Breast epithelium (tissue), 3 donors: ENCODE results near the gene VMP1.

ENCODE experiments used
- CTCF ChIP-seq, 3 donors: fragments of 450-650 bp; IDR thresholded peaks; one replicate each; pipeline ENCODE4 v1.5.1; 2016 to 2017; ENCODE audit warnings: antibody characterized with exemption in 3 of 3, mild to moderate bottlenecking in 3 of 3, moderate library complexity in 3 of 3
- POLR2A ChIP-seq: fragments of 450-650 bp; IDR thresholded peaks from one replicate; pipeline ENCODE4 v1.6.1; 2016; ENCODE audit warnings: antibody characterized with exemption, mild to moderate bottlenecking, moderate library complexity
- POLR2AphosphoS5 ChIP-seq, 3 donors: sonication (generic); formaldehyde crosslinking; IDR thresholded peaks; one replicate each; pipeline ENCODE4 v1.6.1; 2017; ENCODE audit warnings: antibody characterized with exemption in 3 of 3

GRCh38 chr17:59765038-59765437 is 57.6 kb downstream of the VMP1 start:
- no peak for TF ChIP-seq CTCF (IDR thresholded peaks at IDR 0.05)
- no peak for TF ChIP-seq POLR2A
- TF ChIP-seq POLR2AphosphoS5 (IDR thresholded peaks at IDR 0.05), result no peak
